ENCODE measurements around the gene DAW1.

DAW1 gene

DNA sequence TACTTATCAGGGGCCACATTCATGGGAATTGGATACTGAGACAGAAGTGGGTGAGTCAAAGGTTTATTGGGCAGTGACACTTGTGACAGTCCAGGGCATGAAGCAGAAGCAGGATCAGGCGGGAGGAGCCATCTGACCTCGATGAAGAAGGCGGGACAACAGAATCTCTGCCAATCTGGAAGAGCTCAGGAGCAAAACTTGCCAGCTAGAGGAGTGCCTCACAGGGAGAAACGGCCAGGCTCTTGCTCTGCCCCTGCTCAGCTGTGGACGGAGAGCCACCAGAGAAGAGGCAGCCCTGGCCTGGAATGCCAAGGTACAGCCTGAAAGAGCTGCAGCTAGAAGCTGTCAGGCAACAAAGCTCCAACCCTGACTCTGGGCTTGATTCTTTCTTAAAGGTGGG lies 16.9 kb downstream of the DAW1 start:
- TF ChIP-seq EZH2phosphoT487 (IDR thresholded peaks at IDR 0.05; ENCODE audit: low read depth), result no peak
- TF ChIP-seq, protein P1, sequence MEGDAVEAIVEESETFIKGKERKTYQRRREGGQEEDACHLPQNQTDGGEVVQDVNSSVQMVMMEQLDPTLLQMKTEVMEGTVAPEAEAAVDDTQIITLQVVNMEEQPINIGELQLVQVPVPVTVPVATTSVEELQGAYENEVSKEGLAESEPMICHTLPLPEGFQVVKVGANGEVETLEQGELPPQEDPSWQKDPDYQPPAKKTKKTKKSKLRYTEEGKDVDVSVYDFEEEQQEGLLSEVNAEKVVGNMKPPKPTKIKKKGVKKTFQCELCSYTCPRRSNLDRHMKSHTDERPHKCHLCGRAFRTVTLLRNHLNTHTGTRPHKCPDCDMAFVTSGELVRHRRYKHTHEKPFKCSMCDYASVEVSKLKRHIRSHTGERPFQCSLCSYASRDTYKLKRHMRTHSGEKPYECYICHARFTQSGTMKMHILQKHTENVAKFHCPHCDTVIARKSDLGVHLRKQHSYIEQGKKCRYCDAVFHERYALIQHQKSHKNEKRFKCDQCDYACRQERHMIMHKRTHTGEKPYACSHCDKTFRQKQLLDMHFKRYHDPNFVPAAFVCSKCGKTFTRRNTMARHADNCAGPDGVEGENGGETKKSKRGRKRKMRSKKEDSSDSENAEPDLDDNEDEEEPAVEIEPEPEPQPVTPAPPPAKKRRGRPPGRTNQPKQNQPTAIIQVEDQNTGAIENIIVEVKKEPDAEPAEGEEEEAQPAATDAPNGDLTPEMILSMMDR (IDR thresholded peaks at IDR 0.05; ENCODE audit: low read depth, low read length), result no peak
- H3K4me1 ChIP-seq (ENCODE audit: low read length), result no peaks in the 10 kb centered on the region
- H3K79me2 ChIP-seq (ENCODE audit: low read length), result no peaks in the 10 kb centered on the region
- no peaks in the 10 kb centered on the region for H3K9me3 ChIP-seq (ENCODE audit: insufficient read depth, low read length)
- H2AFZ ChIP-seq (ENCODE audit: low read depth, low read length), result no peak overlapping the region
- no peaks in the 10 kb centered on the region for H3K27me3 ChIP-seq (ENCODE audit: low read depth, low read length)
- H3K27ac ChIP-seq (ENCODE audit: low read length), result no peak overlapping the region
- no peaks in the 10 kb centered on the region for H4K20me1 ChIP-seq (ENCODE audit: insufficient read depth, low read length)
- no peak overlapping the region for H3K4me2 ChIP-seq (ENCODE audit: low read length)
- no peaks in the 10 kb centered on the region for H3K36me3 ChIP-seq (replicated peaks; ENCODE audit: low read depth, low read length)
- no peak overlapping the region for H3K9ac ChIP-seq (ENCODE audit: low read length)
- no peak overlapping the region for H3K4me3 ChIP-seq (ENCODE audit: low read length)

DNA sequence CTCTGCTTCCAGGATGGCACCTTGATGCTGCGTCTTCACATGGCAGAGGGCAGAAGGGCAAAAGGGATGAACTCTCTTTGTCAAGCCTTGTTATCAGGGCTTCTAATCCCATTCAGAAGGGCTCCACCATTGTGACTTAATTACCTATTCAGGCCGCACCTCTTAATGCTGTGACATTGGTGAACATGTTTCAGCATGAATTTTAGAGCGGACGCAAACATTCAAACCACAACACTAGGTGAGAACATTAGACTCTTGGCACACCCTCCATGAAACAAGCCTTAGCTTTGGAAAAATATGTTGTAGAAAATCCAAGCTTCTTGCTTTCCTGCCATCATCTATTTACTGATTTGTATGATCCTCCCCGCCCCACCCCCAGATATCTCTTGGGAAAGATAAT lies 17.9 kb downstream of the DAW1 start:
- no peaks in the 10 kb centered on the region for H3K79me2 ChIP-seq (ENCODE audit: low read length)
- no peaks in the 10 kb centered on the region for H3K9me3 ChIP-seq (ENCODE audit: insufficient read depth, low read length)
- no peaks in the 10 kb centered on the region for H3K4me1 ChIP-seq (ENCODE audit: low read length)
- no peaks in the 10 kb centered on the region for H4K20me1 ChIP-seq (ENCODE audit: insufficient read depth, low read length)
- H3K4me3 ChIP-seq (ENCODE audit: low read length), result no peak overlapping the region
- H3K27me3 ChIP-seq (ENCODE audit: low read depth, low read length), result no peaks in the 10 kb centered on the region
- no peak overlapping the region for H3K4me2 ChIP-seq (ENCODE audit: low read length)
- H2AFZ ChIP-seq (ENCODE audit: low read depth, low read length), result no peak overlapping the region
- H3K27ac ChIP-seq (ENCODE audit: low read length), result no peak overlapping the region
- H3K36me3 ChIP-seq (replicated peaks; ENCODE audit: low read depth, low read length), result no peaks in the 10 kb centered on the region
- no peak for TF ChIP-seq EZH2phosphoT487 (IDR thresholded peaks at IDR 0.05; ENCODE audit: low read depth)
- TF ChIP-seq, protein P1 (IDR thresholded peaks at IDR 0.05; ENCODE audit: low read depth, low read length), result no peak
- H3K9ac ChIP-seq (ENCODE audit: low read length), result no peak overlapping the region

DNA sequence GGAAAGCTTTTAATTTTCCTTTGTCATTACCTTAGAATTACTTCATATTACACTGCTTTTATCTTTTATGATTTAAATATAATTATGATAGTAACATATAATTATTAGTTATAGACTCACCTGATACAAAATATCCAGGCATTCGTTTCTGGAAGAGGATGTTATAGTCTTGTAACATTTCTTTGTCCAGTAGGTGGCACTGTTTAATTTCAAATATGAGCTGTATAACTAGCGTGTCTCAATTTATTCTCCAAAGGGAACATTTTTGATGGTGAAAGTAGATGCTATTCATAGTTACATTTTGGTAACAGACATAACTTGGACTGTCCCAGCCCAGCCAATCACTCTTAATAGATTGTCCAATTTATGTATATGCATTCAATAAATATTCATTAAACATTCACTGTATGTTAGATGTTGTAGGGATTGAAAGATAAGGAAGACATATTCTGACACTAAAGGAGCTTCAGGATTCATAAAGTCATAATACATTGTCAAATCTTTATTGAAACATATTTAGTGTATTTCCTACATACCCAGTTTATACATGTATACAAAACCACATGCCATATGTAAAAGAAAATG lies 19.2 kb downstream of the DAW1 start:
- Histone ChIP-seq H3K4me1 (ENCODE audit: low read length) (no peaks in the 10 kb centered on the region), H3K9me3 (ENCODE audit: insufficient read depth, low read length) (no peaks in the 10 kb centered on the region), H3K9ac (ENCODE audit: low read length) (no peak overlapping the region), H3K27me3 (ENCODE audit: low read depth, low read length) (no peaks in the 10 kb centered on the region), H3K36me3 (replicated peaks; ENCODE audit: low read depth, low read length) (no peaks in the 10 kb centered on the region), H3K4me3 (ENCODE audit: low read length) (no peak overlapping the region), H3K4me2 (ENCODE audit: low read length) (no peak overlapping the region), H3K79me2 (ENCODE audit: low read length) (no peaks in the 10 kb centered on the region), H3K27ac (ENCODE audit: low read length) (no peak overlapping the region), H4K20me1 (ENCODE audit: insufficient read depth, low read length) (no peaks in the 10 kb centered on the region), H2AFZ (ENCODE audit: low read depth, low read length) (no peak overlapping the region)
- TF ChIP-seq, protein P1 (IDR thresholded peaks at IDR 0.05; ENCODE audit: low read depth, low read length), result peak; percentile 48
- TF ChIP-seq EZH2phosphoT487 (IDR thresholded peaks at IDR 0.05; ENCODE audit: low read depth), result no peak

DNA sequence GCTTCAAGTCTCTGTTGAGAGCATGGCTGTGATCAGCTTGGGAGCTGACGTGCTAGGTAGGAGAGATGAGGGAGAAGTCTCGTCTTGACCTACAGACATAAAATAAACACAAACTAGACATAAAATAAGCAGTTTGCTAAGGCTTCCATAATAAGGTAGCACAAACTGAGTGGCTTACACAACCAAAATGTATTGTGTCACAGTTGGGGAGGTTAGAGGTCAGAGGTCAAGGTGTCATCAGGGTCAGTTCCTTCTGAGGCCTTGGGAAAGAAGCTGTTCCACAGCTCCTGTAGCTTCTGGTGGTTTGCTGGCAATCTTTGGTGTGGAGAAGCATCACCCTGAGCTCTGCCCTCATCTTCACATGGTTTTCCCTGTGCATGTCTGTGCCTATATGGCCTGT lies 20.2 kb downstream of the DAW1 start:
- no peaks in the 10 kb centered on the region for H3K79me2 ChIP-seq (ENCODE audit: low read length)
- no peaks in the 10 kb centered on the region for H3K36me3 ChIP-seq (replicated peaks; ENCODE audit: low read depth, low read length)
- H3K4me2 ChIP-seq (ENCODE audit: low read length), result no peak overlapping the region
- no peak overlapping the region for H3K27ac ChIP-seq (ENCODE audit: low read length)
- no peaks in the 10 kb centered on the region for H4K20me1 ChIP-seq (ENCODE audit: insufficient read depth, low read length)
- H3K4me3 ChIP-seq (ENCODE audit: low read length), result no peak overlapping the region
- no peaks in the 10 kb centered on the region for H3K4me1 ChIP-seq (ENCODE audit: low read length)
- no peaks in the 10 kb centered on the region for H3K27me3 ChIP-seq (ENCODE audit: low read depth, low read length)
- H3K9me3 ChIP-seq (ENCODE audit: insufficient read depth, low read length), result no peaks in the 10 kb centered on the region
- no peak for TF ChIP-seq EZH2phosphoT487 (IDR thresholded peaks at IDR 0.05; ENCODE audit: low read depth)
- TF ChIP-seq, protein P1 (IDR thresholded peaks at IDR 0.05; ENCODE audit: low read depth, low read length), result no peak
- no peak overlapping the region for H3K9ac ChIP-seq (ENCODE audit: low read length)
- H2AFZ ChIP-seq (ENCODE audit: low read depth, low read length), result no peak overlapping the region
